Measurements from ENCODE around the gene PDE8A.
A peak's percentile ranks its signal among the peaks of the same experiment; 100 is the strongest.

PDE8A gene

GRCh38 chr15:85024509-85025336 lies 43.1 kb downstream of the PDE8A start (continued):
- TF ChIP-seq OSR2 (tag by site-specific recombination; IDR thresholded peaks at IDR 0.05) = peak; percentile 39; the same call in 1 of the 2 replicates
- TF ChIP-seq FEZF1 (tag by site-specific recombination; IDR thresholded peaks at IDR 0.05) = peak; percentile 38
- TF ChIP-seq ZNF623 (tag by site-specific recombination; IDR thresholded peaks at IDR 0.05) = no peak
- no peak for TF ChIP-seq ZNF530 (tag by site-specific recombination; IDR thresholded peaks at IDR 0.05; ENCODE audit: low read depth)
- 0 out of 2 replicates have a peak, but pooled peaks have one; percentile 52 for TF ChIP-seq ZNF600 (tag by site-specific recombination; IDR thresholded peaks at IDR 0.05)

- H3K9me3 ChIP-seq (ENCODE audit: control insufficient read depth, insufficient read depth, low read depth, low read length) = no peaks in the 10 kb centered on the region
- H3K27ac ChIP-seq (ENCODE audit: extremely low read depth, low read depth, low read length) = no peak overlapping the region
- peaks cover 32% of the 10 kb centered on the region for H3K4me1 ChIP-seq (ENCODE audit: control insufficient read depth, insufficient read depth, low read length)
- TF ChIP-seq GLIS1 (tag by site-specific recombination; IDR thresholded peaks at IDR 0.05) (no peak), ZNF274 (IDR thresholded peaks at IDR 0.05; ENCODE audit: low read length) (no peak), ZNF274 (tag by site-specific recombination; IDR thresholded peaks at IDR 0.05; ENCODE audit: borderline replicate concordance) (no peak), PRDM6 (tag by site-specific recombination; IDR thresholded peaks at IDR 0.05) (no peak), TRIM28 (IDR thresholded peaks at IDR 0.05; ENCODE audit: borderline replicate concordance, low read length) (no peak), ZNF366 (tag by site-specific recombination; conservative IDR thresholded peaks at IDR 0.05) (no peak), HIC1 (tag by site-specific recombination; IDR thresholded peaks at IDR 0.05) (no peak), ZNF560 (tag by site-specific recombination; IDR thresholded peaks at IDR 0.05; ENCODE audit: borderline replicate concordance) (no peak), ZNF132 (tag by site-specific recombination; IDR thresholded peaks at IDR 0.05; ENCODE audit: borderline replicate concordance) (no peak), ZNF223 (tag by site-specific recombination; IDR thresholded peaks at IDR 0.05) (no peak), ZSCAN5A (tag by site-specific recombination; IDR thresholded peaks at IDR 0.05) (no peak), RBAK (tag by site-specific recombination; IDR thresholded peaks at IDR 0.05) (no peak), PBX3 (CRISPR knock-in tag; IDR thresholded peaks at IDR 0.05) (no peak), WT1 (tag by site-specific recombination; IDR thresholded peaks at IDR 0.05) (no peak), ZNF248 (tag by site-specific recombination; IDR thresholded peaks at IDR 0.05) (no peak), PRDM10 (tag by site-specific recombination; IDR thresholded peaks at IDR 0.05) (no peak), ZNF37A (tag by site-specific recombination; IDR thresholded peaks at IDR 0.05) (no peak)
- ChIA-PET POLR2A (interaction anchor here (0.5 kb wide), 1 partner anchor 14 kb away, joined by 4 read pairs; no protein-coding TSS in a partner anchor), CTCF (no interaction called here)
- H3K36me3 ChIP-seq (ENCODE audit: control insufficient read depth in 2 of 2, insufficient read depth in 1 of 2, low read length in 2 of 2) = no peaks in the 10 kb centered on the region
- no peak overlapping the region for H3K4me3 ChIP-seq (ENCODE audit: low read depth, low read length)
These were observed 44.0 kb downstream of the PDE8A start for GRCh38 chr15:85025516-85026251.
